Stimulated activated CD8-positive, alpha-beta memory T cell treated with anti-CD3 and anti-CD28 coated beads, Interleukin-12 subunit alpha, Interleukin-12 subunit beta, amount 100 ng/mL, for 24 hours (primary cell): ENCODE data around the gene AMN.
"Not testable (repeated sequence)": the region's sequence is repeated elsewhere in the genome, so short reads cannot be mapped to it uniquely, and the experiment has no call there.

Experiments
- DNase-seq: peaks from one replicate; pipeline ENCODE4 v3.0.0-alpha.2; 2020; ENCODE audit errors: extremely low read depth

Gene AMN

DNA sequence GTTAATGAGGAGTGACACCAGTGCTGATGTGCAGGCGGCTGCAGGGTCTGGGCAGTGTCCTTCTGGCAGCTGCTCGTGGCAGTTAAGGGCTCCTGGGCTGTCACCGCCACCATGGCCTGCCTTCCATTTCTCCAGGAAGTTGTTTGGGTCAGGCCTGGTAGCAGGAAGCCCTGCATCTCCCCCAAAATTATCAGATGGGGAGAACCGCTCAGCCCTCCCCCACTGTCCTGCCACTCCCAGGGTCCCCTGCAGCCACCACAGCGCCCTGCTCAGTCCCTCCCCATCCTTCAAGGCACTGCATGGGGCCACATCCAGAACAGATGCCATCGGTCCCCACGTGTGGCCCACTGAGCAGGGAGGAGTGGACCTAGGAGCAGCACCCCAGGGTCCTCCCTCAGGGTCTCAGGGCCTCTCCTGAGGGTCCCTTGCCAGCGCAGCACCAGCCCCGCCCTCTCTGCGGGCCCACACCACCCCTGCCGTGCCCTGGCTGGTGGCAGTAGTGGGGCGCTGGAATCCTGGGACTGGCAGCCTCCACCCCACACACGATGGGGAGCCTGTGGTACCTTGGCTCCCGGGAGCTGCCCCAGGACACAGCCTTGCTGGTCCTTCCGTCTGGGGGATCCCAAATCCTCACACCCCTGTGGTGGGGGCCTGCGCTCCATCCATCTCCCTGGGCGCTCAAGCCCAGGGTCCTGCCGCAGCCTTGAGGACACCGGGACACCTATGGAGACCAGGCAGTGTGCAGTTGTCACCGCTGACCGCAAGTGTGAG is 10.3 kb upstream of the AMN start:
- DNase-seq = no peak

DNA sequence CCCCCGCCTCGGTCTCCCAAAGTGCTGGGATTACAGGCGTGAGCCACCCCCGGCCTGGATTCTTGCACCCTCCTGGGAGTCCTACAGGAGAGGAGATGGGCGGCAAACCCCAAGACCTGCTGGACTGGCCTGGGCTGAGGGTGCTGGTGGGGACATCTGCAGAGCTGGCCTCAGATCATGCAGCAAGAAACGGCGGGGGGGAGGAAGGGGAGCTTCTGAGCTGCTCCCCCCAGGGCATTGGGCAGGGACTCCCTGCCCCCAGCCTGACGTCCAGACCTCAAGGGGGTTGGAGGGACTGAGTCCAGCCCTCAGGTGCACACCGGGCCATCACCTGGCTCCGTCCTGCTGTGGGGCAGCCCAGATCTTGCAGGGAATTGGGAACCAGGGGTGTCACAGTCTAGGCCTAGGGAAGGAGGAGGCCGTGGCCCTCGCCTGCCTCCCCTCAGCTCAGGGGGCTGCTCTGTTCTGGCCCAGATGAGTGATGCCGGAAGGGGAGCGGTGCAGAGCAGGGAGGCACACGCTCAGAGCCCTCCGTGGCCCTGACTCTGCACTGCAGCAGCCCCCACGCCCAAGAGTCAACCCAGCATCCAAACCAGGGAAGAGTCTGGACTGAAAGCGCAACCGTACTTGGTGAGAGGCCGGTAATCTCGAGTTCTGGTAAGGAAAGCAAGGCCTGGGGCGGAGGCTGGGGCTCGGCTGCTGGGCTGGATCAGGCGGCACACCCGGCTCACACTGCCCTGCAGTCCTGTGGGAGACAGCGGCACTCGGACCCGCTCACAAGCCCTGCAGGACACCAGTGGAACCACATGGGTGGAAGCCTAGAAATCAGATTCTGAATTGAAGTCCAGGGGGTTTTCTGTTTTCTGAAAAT is 8.9 kb upstream of the AMN start:
- DNase-seq = no peak

DNA sequence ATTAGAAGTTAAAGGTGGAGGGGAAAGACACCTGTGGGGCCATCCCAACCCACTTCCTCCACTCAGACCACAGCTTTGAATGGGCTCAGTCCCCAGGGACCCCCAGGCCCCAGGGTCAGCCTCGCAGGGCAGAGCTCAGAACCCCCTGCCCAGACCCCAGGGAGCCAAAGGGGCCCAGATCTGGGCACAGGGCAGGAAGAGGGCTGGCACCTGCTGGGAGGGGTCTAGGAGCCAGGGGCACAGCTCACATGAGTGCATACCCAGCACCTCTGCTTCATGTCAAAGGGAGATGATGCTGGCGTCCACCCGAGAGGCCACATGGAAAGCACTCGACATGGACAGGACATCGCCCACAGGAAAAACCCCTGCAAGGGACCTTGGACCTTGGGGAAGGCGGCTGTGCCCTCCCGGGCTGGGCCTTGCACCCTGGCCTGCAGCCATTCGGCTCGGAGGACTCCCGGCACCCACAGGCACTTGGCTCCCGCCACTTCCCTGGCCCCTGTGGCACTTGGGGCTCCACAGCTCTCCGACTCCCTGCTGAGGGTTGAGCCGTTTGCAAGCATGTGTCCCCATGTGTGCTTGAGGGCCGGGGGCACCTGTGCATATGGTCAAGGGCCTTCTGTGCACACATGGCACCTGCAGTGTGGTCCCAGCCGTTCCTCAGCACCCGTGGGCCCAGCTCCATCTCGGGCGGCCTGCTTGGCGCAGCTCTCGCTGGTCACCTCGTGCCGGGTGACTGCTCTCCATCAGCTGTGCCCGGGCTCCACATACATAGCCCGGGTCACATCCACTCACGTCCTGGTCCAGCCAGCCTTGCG is 7.8 kb upstream of the AMN start:
- DNase-seq = no peak

DNA sequence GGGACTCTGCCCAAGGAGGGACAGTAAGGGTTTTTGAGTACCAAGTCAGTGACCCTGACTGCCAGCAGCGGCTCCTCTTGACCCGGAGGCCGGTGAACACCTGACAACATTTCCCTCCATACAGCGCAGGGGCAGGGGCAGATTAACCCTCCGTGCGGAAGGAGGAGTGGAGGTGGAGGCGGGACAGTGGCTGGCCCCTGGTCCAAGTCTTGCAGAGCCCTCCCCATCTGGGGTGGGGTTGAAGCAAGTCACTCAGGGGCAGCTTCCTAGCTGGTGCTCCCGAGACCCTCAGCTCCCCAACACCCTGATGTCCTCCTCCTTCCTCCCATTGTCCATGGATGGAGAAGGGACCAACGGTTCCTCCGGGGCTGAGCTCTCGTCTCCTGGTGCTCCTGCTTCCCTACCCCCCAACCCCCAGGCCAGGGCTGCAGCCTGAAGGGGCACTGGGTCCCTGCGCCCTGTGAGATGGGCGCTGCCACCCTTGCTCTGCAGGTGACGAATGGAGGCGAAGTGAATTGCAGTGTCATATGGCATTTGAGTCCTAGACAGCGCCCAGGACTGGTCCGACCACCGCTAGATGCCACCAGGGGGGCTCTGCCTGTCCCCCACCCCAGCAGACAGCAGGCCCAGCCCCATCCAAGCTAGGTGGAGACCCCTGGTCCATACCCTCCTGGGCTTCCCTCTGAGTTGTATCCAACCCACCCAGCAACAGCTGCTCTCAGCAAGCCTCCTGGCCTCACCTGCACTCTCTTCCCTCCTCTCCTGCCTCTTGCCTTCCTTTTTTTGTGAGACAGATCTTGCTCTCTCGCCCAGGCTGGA is 7.0 kb upstream of the AMN start:
- no peak for DNase-seq

DNA sequence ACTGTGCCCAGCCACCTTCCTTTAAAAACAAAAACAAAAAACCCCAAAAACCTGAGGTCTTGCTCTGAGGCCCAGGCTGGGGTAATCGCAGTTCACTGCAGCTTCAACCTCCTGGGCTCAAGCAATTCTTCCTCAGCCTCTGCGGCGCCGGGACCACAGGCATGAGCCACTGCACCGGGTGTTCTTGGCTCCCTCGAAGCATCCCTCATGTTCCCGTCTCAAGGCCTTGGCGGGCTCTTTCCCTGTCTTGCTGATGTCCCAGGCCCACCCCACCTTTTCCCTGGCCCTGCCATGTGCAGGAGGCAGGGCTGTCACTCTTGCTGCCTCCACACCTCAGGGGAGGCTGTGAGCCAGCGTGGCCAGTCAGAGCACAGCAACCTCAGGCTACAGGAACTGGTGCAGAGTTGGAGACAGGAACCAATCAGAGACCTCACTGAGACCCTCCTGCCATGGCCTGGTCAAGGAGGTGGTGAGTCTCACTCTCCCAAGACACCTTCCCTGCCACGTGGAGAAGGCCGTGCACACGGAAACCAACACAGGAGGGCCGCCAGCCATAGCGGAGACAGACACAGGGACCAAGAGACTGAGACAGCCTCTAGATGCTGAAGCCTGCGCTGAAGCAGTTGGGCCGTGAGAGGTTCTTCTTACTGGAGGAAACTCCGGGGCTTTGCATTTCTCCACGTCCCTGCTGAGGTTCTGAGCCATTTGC is 6.0 kb upstream of the AMN start:
- DNase-seq = no peak

DNA sequence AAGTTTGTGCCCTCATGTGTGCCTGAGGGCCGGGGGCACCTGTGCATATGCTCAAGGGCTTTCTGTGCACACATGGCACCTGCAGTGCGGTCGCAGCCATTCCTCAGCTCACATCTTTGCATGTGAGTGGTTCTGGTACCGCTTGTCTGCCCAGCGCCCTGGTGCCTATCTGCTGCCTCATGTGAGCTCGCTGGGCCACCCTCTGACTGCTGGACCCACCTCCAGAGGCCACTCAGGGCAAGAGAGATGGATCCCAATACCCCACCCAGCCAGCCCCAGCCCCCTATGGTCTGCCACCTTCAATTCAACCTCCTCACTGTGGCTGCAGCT is 5.4 kb upstream of the AMN start:
- no peak for DNase-seq

DNA sequence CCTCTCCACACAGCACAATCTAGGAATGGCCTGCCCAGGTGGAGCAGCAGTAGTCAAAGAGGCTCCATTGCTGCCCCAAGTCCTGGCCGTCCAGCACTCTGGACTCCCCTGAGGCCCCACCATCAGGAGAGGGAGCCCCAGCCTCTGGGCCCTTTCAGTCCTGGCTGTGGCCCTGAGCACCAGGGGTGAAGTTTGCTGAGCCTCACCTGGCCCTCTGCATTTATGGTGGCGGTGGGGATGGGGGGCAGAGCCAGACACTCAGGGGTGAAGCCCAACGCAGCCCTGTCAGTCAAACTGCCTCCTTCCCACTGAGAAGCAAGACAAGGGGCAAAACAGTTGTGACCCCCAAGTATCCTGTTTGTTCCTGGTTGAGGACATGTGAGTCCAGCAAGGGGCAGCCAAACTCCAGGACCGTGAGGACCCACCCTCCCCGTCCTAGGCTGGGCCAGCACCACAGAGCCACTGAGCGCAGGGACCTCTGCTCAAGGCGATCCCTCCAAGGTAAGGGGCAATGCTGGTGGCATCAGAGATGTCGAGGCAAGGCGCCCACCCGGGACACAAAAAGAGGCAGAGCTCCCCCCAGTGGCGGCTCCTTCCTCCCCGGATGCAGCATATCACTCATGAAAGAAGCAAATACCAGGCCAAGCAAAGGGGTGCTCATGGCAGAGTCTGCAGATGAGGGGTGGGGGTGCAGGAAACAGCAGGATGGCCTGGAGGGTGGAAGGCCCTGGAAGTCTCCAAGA is 4.8 kb upstream of the AMN start:
- no peak for DNase-seq

DNA sequence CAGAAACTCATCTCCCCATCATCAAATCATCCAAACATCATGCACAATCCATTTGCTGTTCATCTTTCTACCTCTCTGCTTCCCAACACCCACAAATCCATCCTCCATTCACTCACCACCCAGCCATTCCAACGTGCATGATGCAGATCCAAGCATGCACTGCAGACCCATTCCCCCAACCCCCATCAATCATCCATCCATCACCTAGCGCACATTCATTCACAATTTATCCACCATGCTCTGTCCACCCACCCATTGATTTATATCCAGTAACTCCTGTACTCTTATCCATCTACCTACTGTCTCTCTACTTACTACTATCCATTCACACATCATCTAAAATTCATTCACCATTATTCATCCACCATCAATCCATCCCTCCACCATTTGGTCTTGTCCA is 4.0 kb upstream of the AMN start:
- DNase-seq = no peak

DNA sequence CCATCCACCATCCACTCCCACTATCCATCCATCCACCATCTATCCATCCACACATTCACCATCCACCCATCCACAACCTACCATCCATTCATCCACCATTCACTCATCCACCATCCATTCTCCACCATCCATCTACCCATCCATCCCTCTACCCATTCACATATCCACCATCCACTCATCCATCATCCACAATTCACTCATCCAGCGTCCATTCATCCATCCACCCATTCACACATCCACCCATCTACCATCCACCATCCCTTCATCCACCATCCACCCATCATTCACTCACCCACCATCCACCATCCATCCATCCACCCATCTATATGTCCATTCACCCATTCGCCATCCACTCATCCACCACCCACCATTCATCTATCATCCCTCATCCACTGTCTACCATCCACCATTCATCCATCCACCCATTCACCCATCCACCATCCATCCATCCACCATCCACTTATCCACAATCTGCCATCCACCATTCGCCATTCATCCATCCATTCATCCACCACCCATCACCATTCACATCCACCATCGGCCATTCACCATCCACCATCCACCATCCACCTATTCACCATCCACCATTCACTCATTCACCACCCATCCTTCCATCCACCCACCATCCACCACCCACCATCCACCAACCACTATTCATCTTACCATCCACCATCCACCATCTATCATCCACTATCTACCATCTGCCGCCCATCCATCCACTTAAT is 2.0 kb upstream of the AMN start:
- no peak for DNase-seq

DNA sequence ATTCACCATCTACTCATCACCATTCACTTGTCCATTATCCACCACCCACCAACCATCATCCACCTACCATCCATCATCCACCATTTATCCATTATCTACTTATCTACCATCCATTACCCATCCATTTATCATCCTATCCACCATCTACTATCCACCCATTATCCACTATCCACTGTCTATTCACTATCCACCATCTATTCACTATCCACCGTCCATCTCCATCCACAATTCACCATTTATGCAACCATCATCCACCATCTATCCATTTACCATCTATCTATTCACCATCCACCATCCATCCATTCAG is 1.5 kb upstream of the AMN start:
- no peak for DNase-seq

DNA sequence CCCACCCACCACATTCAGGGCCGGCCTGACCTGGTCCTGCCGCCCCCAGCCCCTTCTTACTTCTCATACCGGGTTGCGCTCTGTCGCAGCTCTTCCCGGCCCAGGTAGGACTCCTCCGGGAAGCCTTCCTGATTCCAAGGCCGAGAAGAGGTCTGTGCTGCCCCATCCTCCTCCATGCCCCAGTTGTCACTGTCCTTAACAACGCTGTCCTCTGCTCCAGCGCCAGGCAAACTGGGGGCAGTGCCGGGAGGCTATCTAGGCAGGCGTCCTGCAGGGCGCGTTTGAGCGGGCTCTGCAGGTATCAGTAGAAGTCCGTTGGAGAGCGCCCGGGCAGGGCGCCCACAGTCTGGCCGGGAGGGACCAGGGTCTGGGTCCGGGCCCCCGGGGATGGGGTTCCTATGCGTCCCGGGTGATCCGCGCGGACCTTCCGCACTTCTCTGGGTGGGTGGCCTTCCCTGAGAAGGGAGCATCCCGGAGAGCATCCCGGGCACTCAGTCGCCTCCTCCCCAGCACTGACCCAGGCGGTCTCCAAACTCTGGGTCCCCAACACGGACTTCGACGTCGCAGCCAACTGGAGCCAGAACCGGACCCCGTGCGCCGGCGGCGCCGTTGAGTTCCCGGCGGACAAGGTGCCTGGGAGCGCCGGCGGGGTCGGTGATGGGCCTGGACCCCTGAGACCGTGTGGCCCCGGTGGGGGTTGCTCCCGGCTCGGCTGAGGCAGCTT is 900 bp downstream of the AMN start:
- DNase-seq = no peak

DNA sequence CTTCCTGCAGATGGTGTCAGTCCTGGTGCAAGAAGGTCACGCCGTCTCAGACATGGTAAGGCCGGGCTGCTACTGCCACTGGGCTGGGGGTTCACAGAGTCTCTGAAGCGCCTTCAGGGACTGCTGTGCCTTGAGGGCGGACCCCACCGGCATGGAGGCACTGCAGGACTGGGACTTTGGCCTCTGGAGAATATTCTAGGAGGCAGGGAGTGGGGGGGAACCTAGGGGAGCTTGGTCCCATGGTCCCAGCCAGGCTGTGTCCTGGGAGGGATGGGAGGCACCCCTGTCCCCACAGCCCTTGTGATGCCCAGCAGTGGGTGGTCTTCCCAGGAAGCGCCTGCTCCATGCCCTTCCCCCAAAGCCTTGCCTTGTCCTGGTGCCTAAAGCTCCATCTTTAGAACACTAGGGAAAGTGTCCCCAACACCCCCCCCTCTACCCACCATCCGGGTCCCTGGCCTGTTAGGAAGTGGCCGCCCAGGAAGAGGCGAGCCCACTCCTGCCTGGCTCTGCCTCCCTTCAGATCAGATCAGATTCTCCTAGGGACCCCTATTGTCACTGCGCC is 1.5 kb downstream of the AMN start:
- DNase-seq = no peak

DNA sequence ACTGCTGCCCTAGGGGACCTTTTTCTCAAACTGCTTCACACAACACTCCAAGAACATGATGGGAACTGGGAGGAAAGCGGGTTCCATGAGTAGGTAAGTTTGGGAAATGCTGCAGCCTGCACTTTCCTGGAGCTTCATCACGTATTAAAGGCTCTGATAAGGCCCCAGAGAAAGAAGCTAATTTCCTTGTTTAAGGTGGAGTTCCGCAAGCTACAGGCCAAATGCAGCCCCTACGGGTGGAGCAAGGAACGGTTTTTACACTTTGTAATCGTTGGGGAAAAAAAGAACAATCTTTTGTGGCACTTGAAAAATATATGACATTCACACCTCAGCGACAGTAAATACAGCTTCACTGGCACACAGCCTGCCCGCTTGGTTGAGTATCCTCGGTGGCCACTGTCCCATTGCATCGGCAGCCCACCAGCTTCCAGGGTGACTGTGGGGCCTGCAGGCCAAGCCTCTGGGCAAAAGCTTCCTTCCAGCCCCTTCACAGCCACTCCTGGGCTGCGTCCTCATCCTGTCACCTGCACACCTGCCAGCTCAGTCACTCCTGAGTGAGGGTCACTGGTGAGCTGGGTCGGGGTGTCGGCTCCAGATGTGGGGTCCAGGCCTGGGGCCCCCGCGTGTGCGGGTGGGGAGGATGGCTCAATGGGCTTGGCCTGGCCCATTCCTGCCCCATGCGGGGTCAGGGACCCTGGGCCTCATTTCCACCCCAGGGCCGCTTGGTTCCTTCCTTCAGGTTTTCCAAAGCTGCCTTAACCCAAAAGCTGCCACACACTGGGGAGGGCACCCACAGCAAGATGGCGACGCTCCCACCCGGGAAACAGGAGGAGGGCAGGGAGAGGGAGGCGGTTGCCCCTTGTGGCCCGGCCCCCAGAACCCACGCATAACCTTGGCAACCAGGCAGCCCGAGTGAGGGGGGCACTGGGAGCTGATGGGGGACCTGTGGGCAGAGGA is 2.4 kb downstream of the AMN start:
- DNase-seq = no peak

DNA sequence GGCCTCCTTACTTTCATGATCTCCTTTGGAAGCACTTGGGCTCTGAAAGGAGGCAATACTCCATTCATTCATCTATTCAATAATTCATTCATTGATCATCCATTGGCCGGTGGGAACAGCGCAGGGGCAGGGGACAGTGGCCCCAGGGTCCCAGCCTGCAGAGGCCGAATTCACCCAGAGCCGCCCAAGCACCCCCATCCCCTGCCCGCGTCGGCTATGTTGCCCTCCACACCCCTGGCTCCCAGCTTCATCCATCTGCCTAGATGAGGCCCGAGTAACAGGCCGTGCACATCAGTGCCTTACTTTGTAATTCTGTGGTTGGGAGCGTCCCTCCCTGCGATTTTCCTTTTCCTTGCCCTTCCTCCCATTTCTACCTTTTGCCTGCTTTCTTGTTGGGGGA is 3.2 kb downstream of the AMN start:
- no peak for DNase-seq

DNA sequence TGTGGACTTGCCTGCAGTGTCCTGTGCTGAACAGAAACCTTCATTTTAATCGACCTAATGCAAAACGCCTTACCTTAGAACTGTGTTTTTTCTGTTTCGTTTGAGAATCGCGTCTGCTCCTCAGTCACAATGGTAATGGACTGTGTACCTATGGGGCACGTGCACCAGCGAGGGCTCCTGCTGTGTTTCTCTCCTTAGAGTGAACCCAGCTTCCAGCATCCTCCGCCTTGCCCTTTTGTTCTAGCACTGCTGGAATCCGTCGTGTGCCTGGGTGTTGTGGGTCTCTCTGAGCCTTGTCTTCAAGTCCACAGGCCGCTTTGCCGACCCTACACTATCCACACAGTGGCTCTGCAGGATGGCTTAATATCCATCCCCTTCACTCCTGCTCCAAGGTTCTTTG is 3.6 kb downstream of the AMN start:
- no peak for DNase-seq

DNA sequence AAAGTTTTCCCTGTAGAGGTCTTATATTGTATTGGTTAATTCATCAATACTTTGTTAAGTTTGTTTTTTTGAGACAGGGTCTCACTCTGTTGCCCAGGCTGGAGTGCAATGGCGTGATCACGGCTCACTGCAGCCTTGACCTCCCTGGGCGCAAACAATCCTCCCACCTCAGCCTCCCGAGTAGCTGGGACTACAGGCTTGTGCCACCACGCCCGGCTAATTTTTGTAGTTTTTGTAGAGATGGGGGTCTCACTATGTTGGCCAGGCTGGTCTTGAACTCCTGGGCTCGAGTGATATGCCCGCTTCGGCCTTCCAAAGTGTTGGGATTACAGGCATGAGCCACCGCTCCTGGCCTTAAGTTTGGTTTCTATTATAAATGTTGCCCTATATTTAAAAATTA is 4.4 kb downstream of the AMN start:
- DNase-seq = not testable (repeated sequence)

DNA sequence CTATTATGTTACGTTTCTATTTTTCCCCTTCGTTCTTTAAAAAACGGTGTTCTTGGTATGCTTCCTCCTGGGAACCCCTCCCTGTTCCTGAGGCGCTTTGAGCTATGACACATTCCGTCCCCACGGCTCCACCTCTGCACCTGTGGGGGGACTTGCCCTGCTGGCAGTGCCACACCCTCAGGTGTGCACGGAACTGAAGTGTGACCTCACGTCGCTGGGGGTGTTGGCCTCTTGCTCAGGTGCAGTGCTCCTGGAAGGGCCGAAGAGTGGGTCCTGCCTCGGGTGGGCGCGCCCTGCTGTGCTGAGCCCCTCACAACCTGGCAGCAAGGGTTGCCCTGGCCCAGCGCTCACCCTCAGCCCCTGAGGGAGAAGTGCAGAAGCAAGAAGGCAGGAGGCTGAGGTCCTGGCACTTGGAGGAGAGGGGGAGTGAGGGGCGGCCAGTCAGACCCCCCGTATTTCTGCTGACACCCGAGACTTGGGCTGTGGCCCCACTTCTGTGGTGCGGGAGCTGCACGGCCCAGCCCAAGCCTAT is 4.9 kb downstream of the AMN start:
- no peak for DNase-seq
